WTC11 (cell line): ENCODE results near the gene CARD19. TPM values are rescaled to one million over a fixed set of nuclear protein-coding genes. Genes with fewer than 3 reads are reported as not detected.

Experiments
- ATAC-seq: fragments of 200-7000 bp; cut with Tn5 transposase; 2 replicates; pipeline ENCODE4 v1.10.0; 2021; ENCODE audit warnings: mild to moderate bottlenecking, moderate library complexity
- Bru-seq: library from RNA; stranded (reverse); fragments of 400-500 nt; gene quantifications from one replicate; lab custom pipeline; 2021; lab: Mats Ljungman, UMichigan
- CTCF ChIA-PET: fragments of 300-600 bp; sonication (Branson Sonifier 250); formaldehyde crosslinking; loops from one replicate; lab custom pipeline; 2021; ENCODE audit warnings: antibody characterized with exemption; lab: Charles Lee
- POLR2A ChIA-PET: fragments of 350-600 bp; sonication (Branson Sonifier 250); formaldehyde crosslinking; loops from one replicate; lab custom pipeline; 2021; ENCODE audit warnings: antibody characterized with exemption; lab: Charles Lee
- DNase-seq: peaks from one replicate; pipeline ENCODE4 v3.0.0; 2021; ENCODE audit warnings: low spot score
- H3K27ac Mint-ChIP-seq: 2 replicates; pipeline ENCODE4 v1.8.0; 2021; ENCODE audit warnings: mixed read lengths
- H3K27me3 Mint-ChIP-seq: 2 replicates; pipeline ENCODE4 v1.8.0; 2021; ENCODE audit warnings: low read depth, mild to moderate bottlenecking, moderate library complexity, mixed read lengths
- H3K36me3 Mint-ChIP-seq: 2 replicates; pipeline ENCODE4 v1.8.0; 2021; ENCODE audit warnings: mixed read lengths
- H3K4me1 Mint-ChIP-seq: 2 replicates; pipeline ENCODE4 v1.8.0; 2022; ENCODE audit warnings: mixed read lengths
- H3K4me3 Mint-ChIP-seq: 2 replicates; pipeline ENCODE4 v1.8.0; 2021; ENCODE audit warnings: mild to moderate bottlenecking, moderate library complexity, mixed read lengths
- H3K9me3 Mint-ChIP-seq: 2 replicates; pipeline ENCODE4 v1.8.0; 2021; ENCODE audit warnings: mixed read lengths
- CDX4 ChIP-seq: fragments of 250-450 bp; sonication (Bioruptor Pico); IDR thresholded peaks from 2 replicates; pipeline ENCODE4 v1.9.0; 2021; ENCODE audit warnings: moderate library complexity, mild to moderate bottlenecking, inconsistent platforms, borderline replicate concordance
- CREM ChIP-seq: sonication (generic); formaldehyde crosslinking; IDR thresholded peaks from 2 replicates; pipeline ENCODE4 v1.8.1; 2022; ENCODE audit warnings: mild to moderate bottlenecking, missing genetic modification reagents, moderate library complexity
- ERG ChIP-seq: fragments of 250-450 bp; sonication (Bioruptor Pico); IDR thresholded peaks from 2 replicates; pipeline ENCODE4 v1.8.0; 2021; ENCODE audit warnings: mild to moderate bottlenecking
- ETV6 ChIP-seq: sonication (generic); formaldehyde crosslinking; IDR thresholded peaks from 2 replicates; pipeline ENCODE4 v1.8.1; 2022; ENCODE audit warnings: mild to moderate bottlenecking, missing genetic modification reagents
- FOXK1 ChIP-seq: sonication (generic); formaldehyde crosslinking; IDR thresholded peaks from 2 replicates; pipeline ENCODE4 v1.8.0; 2022; ENCODE audit warnings: mild to moderate bottlenecking, moderate library complexity, missing genetic modification reagents
- FOXP1 ChIP-seq: sonication (generic); formaldehyde crosslinking; IDR thresholded peaks from 2 replicates; pipeline ENCODE4 v1.8.0; 2022; ENCODE audit warnings: missing genetic modification reagents, mild to moderate bottlenecking, moderate library complexity, borderline replicate concordance
- FOXP4 ChIP-seq: sonication (generic); formaldehyde crosslinking; IDR thresholded peaks from 2 replicates; pipeline ENCODE4 v1.8.0; 2022; ENCODE audit warnings: mild to moderate bottlenecking, missing genetic modification reagents
- IRF2 ChIP-seq: sonication (generic); formaldehyde crosslinking; IDR thresholded peaks from 2 replicates; pipeline ENCODE4 v1.8.0; 2022; ENCODE audit warnings: low read depth, missing genetic modification reagents, borderline replicate concordance
- KAT7 ChIP-seq: sonication (generic); formaldehyde crosslinking; IDR thresholded peaks from 2 replicates; pipeline ENCODE4 v1.8.1; 2023; ENCODE audit warnings: missing genetic modification reagents, mild to moderate bottlenecking, borderline replicate concordance
- MLX ChIP-seq: sonication (generic); formaldehyde crosslinking; IDR thresholded peaks from 2 replicates; pipeline ENCODE4 v1.8.1; 2023; ENCODE audit warnings: mild to moderate bottlenecking, missing genetic modification reagents, moderate library complexity
- NFYB ChIP-seq: sonication (generic); formaldehyde crosslinking; conservative IDR thresholded peaks from 2 replicates; pipeline ENCODE4 v1.8.0; 2022; ENCODE audit warnings: low read depth, missing genetic modification reagents
- NR1H2 ChIP-seq: sonication (generic); formaldehyde crosslinking; IDR thresholded peaks from 2 replicates; pipeline ENCODE4 v1.9.0; 2021; ENCODE audit warnings: mild to moderate bottlenecking, moderate library complexity, missing genetic modification reagents
- USF2 ChIP-seq: sonication (generic); formaldehyde crosslinking; IDR thresholded peaks from 2 replicates; pipeline ENCODE4 v1.8.1; 2023; ENCODE audit warnings: mild to moderate bottlenecking, missing genetic modification reagents, moderate library complexity
- ZMAT4 ChIP-seq: fragments of 250-450 bp; sonication (Bioruptor Pico); IDR thresholded peaks from 2 replicates; pipeline ENCODE4 v1.9.0; 2021; ENCODE audit warnings: mild to moderate bottlenecking
- ZNF121 ChIP-seq: sonication (generic); formaldehyde crosslinking; IDR thresholded peaks from 2 replicates; pipeline ENCODE4 v1.8.0; 2023; ENCODE audit warnings: missing genetic modification reagents
- ZNF219 ChIP-seq: sonication (generic); formaldehyde crosslinking; IDR thresholded peaks from 2 replicates; pipeline ENCODE4 v1.8.0; 2023; ENCODE audit warnings: missing genetic modification reagents, mild to moderate bottlenecking, borderline replicate concordance
- ZNF232 ChIP-seq: sonication (generic); formaldehyde crosslinking; IDR thresholded peaks from 2 replicates; pipeline ENCODE4 v1.8.0; 2022; ENCODE audit warnings: mild to moderate bottlenecking, missing genetic modification reagents
- ZNF281 ChIP-seq: sonication (generic); formaldehyde crosslinking; IDR thresholded peaks from 2 replicates; pipeline ENCODE4 v1.8.0; 2023; ENCODE audit warnings: mild to moderate bottlenecking, missing genetic modification reagents
- ZNF317 ChIP-seq: sonication (generic); formaldehyde crosslinking; IDR thresholded peaks from 2 replicates; pipeline ENCODE4 v1.8.1; 2023; ENCODE audit warnings: low read depth, mild to moderate bottlenecking, moderate library complexity, missing genetic modification reagents, borderline replicate concordance
- ZNF396 ChIP-seq: fragments of 250-450 bp; sonication (Bioruptor Pico); IDR thresholded peaks from 2 replicates; pipeline ENCODE4 v1.8.0; 2021; ENCODE audit warnings: mild to moderate bottlenecking, moderate library complexity, borderline replicate concordance
- ZNF423 ChIP-seq: fragments of 250-450 bp; sonication (Bioruptor Pico); IDR thresholded peaks from 2 replicates; pipeline ENCODE4 v2.1.2; 2022; ENCODE audit warnings: mild to moderate bottlenecking, moderate library complexity
- ZNF512 ChIP-seq: sonication (generic); formaldehyde crosslinking; IDR thresholded peaks from 2 replicates; pipeline ENCODE4 v1.8.1; 2022; ENCODE audit warnings: missing genetic modification reagents, borderline replicate concordance
- ZNF671 ChIP-seq: fragments of 250-450 bp; sonication (Bioruptor Pico); IDR thresholded peaks from 2 replicates; pipeline ENCODE4 v1.8.0; 2021; ENCODE audit warnings: mild to moderate bottlenecking
- long read RNA-seq, 3 experiments: library from RNA in 1 of 3; library from capped mRNA in 1 of 3; library from polyadenylated mRNA in 1 of 3; unstranded in 2 of 3; stranded (forward) in 1 of 3; transcript quantifications; one replicate each; pipeline ENCODE4 v2.0.0, GENCODE V29; 2021
- total RNA-seq: library from RNA; stranded (reverse); gene quantifications from 3 replicates; pipeline ENCODE4 v1.2.3, GENCODE V29; 2021

The CARD19 gene
- total RNA-seq: 30.0 to 34.5 TPM (median 32.8 TPM) in 3 replicates
- Bru-seq, nascent RNA: percentile 60 among the genes with signal in this experiment
- long read RNA-seq, experiment 1, transcript CARD19-207 (6 exons, 759 nt): minor isoform, 11 of 39 reads
- long read RNA-seq, experiment 1, transcript CARD19-201 (6 exons, 855 nt): major isoform, 19 of 39 reads
- long read RNA-seq, experiment 1, partial matches to known transcripts: 0 of 39 reads
- long read RNA-seq, experiment 1, other reads (novel, unspliced or antisense): 8 of 39 reads
- long read RNA-seq, experiment 2, transcript CARD19-207 (6 exons, 759 nt): minor isoform, 10 of 34 reads
- long read RNA-seq, experiment 2, transcript CARD19-201 (6 exons, 855 nt): major isoform, 15 of 34 reads
- long read RNA-seq, experiment 2, partial matches to known transcripts: 2 of 34 reads
- long read RNA-seq, experiment 2, other reads (novel, unspliced or antisense): 5 of 34 reads
- long read RNA-seq, experiment 3, partial matches to known transcripts: 0 of 8 reads
- long read RNA-seq, experiment 3, other reads (novel, unspliced or antisense): 0 of 8 reads

- peaks cover 23% of the 10 kb centered on the region for H3K4me1 Mint-ChIP-seq
- DNase-seq (peak; percentile 34), ATAC-seq (peak; percentile 3; the same call in 1 of the 2 replicates)
- ChIA-PET CTCF (interaction anchor here (0.5 to 2.1 kb wide), 5 partner anchors 10 to 139 kb away, joined by 3 to 8 read pairs (median 4); no protein-coding TSS in a partner anchor), POLR2A (no interaction called here)
- 0 out of 2 replicates have a peak, but pooled peaks cover 2% of the 10 kb centered on the region for H3K36me3 Mint-ChIP-seq
- peak within 1 kb of the TSS; percentile 78 for H3K4me3 Mint-ChIP-seq
- peaks cover 5% of the 10 kb centered on the region; the same call in 1 of the 2 replicates for H3K9me3 Mint-ChIP-seq
- H3K27me3 Mint-ChIP-seq: no peaks in the 10 kb centered on the region
- peak within 1 kb of the TSS; percentile 93 for H3K27ac Mint-ChIP-seq
- no peak for TF ChIP-seq ZNF219 (CRISPR knock-in tag)
- no peak for TF ChIP-seq ZNF423 (CRISPR knock-in tag)
- TF ChIP-seq ZNF232: no peak
- TF ChIP-seq ZNF512 (CRISPR knock-in tag): no peak
- TF ChIP-seq ZNF317: 0 out of 2 replicates have a peak, but pooled peaks have one; percentile 30
- TF ChIP-seq ZNF281 (CRISPR knock-in tag): no peak
- TF ChIP-seq IRF2 (CRISPR knock-in tag): no peak
- TF ChIP-seq FOXK1 (CRISPR knock-in tag): 0 out of 2 replicates have a peak, but pooled peaks have one; percentile 39
- peak; percentile 9; the same call in 1 of the 2 replicates for TF ChIP-seq NFYB
- no peak for TF ChIP-seq ERG (CRISPR knock-in tag)
- no peak for TF ChIP-seq CREM (CRISPR knock-in tag)
- peak; percentile 21; the same call in 1 of the 2 replicates for TF ChIP-seq ZNF121 (CRISPR knock-in tag)
- peak; percentile 23; the same call in 1 of the 2 replicates for TF ChIP-seq FOXP1 (CRISPR knock-in tag)
- no peak for TF ChIP-seq FOXP4 (CRISPR knock-in tag)
- TF ChIP-seq NR1H2 (CRISPR knock-in tag): no peak
- TF ChIP-seq ZMAT4 (CRISPR knock-in tag): 0 out of 2 replicates have a peak, but pooled peaks have one; percentile 25
- no peak for TF ChIP-seq ZNF396 (CRISPR knock-in tag)
- TF ChIP-seq CDX4 (CRISPR knock-in tag): no peak
- no peak for TF ChIP-seq ZNF671 (CRISPR knock-in tag)
- TF ChIP-seq KAT7 (CRISPR knock-in tag): 0 out of 2 replicates have a peak, but pooled peaks have one; percentile 49
- 0 out of 2 replicates have a peak, but pooled peaks have one; percentile 38 for TF ChIP-seq MLX (CRISPR knock-in tag)
- no peak for TF ChIP-seq USF2 (CRISPR knock-in tag)
- TF ChIP-seq ETV6 (CRISPR knock-in tag): peak; percentile 29; the same call in 1 of the 2 replicates
Observed at GRCh38 chr9:93096131-93096802, at the start of gene CARD19. Gene CARD19 (plus strand): TSS chr9:93096217. CDS start chr9:93096346, 129 bp downstream.
